Suppressor macrophage treated with lipopolysaccharide for 4 hours (primary cell): Measurements from ENCODE around the gene ACTL8.

ENCODE experiments used
- DNase-seq: peaks from one replicate; pipeline ENCODE4 v3.0.0-alpha.2; 2020

Gene ACTL8, protein sequence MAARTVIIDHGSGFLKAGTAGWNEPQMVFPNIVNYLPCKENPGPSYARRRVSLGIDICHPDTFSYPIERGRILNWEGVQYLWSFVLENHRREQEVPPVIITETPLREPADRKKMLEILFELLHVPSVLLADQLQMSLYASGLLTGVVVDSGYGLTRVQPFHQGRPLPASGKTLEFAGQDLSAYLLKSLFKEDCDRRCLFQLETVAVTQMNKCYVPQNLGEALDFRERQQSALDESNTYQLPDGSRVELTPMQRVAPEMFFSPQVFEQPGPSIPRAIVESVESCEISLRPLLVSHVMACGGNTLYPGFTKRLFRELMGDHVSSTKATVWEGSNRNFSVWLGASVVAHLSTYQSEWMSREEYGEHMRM

DNA sequence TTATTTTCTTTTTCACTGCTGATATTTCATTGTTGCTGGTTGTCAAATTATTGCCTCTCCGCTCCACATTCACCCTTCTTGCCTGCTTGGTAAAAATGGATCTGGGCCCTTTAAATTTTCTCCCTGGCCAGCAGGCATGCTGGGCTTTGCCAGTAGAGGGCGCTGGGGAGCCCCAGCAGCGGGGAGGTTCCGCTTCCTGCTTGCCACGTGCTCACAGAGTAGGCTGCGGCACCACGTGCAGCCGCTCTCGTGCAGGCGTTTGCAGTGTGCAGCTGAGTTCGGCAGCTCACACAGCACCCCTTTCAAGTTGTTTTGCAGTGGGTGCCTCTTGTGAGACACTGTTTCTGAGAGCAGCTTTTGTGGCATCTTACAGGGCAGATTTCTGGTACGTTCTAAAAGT is at the start of gene ACTL8:
TSS of gene ACTL8 (plus strand) at position 214 of the 400 bp plus-strand sequence. CDS start 67,676 bp downstream, outside the sequence.
- peak; percentile 5 for DNase-seq

DNA sequence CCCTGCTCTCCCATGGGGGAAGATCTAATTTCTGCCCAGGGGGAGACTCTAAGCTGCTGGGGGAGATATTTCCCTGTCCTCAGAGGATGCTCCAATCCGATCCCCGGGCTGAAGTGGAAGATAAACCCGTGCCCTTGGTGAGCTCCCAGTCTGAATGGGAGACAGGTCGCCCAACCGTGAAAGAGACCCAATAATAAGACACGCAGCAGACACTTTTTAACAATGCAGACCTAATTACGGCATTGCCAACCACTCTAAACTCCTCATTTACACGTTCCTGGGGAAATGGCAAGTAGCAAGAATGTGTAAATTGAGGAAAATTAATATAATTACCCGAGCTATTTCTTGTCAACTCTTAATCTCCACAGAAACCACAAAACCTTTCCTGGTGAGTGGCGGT is 48.7 kb upstream of the ACTL8 start:
- DNase-seq = no peak

DNA sequence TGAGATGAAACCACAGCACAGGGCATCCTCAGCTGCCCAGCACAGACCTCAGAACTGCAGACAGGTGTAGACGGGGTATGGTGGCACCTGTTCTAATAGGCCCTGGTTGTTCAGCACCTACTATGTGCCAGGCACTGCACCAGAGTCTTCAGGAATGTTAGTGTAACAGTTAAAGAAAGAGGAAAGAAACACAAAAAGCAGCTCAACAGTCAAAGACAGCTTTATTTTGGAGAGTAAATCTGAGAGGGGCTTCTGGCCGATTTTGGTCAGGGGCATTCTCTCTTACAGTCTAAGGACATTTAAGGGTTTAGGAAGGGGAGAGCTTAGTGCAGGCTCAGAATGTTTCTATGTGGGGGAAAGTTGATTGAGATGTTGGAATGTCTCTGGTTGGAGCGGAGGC is 45.2 kb upstream of the ACTL8 start:
- DNase-seq = no peak

DNA sequence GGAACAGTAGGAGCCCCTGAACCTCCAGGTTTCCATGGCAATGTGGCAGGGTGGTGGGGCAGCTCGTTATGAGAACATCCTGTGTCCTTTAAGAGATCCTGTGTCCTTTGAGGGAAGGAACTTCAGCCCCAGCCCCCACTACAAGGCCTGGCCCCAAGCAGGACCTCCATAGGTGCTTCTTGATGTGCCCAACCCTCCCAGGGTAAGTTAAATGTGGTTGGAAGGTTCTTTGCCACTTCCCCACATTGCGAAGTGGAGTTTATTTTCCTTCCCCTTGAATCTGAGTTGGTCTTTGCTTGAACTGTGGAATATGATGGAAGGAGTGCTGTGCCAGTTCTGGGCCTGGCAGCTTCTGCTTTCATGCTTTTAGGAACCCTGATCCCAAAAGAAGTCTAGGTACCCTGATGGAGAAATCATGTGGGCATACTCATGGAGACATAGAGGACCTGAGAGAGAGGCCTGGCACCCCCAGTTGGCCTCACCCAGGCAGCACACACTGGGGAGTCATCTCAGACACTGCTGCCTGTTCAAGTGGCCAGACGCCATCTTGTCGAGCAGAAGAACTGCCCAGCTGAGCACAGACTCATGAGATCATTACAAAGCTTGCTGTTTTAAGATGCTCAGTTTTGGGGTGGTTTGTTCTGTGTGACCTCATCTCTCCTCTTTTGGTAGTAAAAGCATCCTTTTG is 44.1 kb upstream of the ACTL8 start:
- DNase-seq = no peak

DNA sequence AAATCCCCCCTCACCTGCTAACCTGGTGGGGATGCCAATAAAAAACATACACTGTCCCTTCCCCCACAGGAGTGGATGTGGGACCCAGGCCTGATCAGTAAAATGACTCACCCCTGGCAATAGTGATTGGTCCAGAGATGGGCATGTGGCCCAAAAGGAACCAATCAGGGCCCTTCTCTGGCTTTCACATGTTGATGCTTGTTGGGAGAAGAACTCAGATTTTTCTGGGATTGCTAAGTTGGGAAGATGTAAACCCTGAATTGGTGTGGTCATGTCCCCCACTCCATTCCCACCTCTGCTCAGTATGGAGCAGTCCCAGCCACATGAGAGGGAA is 43.6 kb upstream of the ACTL8 start:
- DNase-seq = no peak

DNA sequence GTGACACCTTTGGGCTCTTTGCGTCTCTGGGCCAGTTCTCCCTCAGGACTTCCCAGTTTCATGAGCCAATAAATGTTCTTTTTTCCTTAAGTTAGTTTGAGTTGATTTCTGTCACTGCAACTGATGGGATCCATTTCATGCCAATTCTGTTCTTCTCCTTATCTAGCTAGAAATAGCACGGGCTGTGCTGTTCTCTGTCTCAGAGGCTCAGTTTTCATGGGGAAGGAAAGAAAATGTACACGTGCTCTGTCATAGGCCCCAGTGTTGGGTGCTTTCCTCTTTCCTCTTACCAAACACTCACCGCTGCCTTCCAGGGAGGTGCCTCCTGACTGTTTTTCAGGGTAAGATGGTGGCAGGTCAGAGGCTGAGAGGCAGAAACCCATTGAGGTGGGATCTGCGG is 43.2 kb upstream of the ACTL8 start:
- no peak for DNase-seq

DNA sequence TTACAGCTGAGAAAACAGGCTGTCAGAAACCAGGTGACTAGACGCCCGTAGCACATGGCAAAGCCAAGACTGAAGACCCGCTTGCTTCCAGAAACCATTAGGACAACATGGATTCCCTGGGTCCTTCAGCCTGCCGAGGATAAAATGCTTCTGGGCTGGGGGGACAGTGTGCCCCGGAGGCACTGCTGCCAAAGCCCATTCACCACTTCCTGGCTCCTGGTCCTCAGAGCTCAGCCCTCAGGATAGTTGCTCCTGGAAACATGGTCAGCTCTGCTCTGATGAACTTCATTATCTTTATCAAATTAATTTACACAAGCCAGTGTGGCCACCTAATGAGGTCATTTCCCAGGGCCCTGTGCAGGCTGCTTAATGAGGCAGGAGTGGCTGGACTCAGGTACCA is 41.1 kb upstream of the ACTL8 start:
- DNase-seq = no peak

DNA sequence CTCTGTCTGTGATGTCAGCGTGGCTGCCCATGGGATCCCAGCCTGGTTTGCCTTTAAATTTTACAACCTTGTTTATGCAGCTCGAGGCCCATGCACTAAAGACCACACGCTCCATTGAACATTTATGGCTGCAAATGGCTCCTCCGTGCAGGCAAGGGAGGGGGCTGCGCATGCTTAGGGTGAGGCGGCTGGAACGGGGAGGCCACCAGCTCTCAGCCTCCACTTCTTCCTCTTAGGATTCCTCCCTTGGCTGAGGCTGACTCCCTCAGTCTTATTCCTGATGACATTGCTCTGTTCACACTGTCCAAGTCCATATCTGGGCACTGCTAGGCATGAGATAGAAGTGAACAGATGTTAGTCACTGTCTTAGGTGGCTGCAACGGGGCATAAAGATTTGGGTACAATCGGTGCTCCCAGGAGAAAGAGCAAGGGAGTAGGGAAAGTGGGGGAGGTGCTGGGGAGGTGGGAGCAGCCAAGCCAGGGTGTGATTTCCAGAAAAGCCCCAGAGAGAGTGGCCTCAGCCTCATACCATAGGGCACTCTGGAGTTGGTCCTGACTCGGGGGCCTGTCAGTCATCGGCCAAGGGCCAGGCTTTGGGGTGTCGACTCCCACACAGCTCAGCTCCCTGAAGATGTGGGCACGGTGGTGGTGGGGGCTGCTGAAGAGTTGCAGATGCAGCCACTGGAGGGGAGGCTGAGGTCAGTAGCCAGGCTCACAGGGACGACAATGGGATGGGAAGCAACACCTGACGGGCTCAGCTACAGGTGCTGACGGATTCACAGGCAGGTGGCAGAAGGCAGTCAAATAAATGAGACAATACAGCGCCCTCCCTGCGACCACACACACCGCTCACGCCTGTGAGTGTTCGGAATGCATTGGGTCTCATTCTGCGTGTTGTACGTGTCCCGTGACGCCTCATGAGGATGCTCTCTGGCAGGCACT is 37.3 kb upstream of the ACTL8 start:
- no peak for DNase-seq

DNA sequence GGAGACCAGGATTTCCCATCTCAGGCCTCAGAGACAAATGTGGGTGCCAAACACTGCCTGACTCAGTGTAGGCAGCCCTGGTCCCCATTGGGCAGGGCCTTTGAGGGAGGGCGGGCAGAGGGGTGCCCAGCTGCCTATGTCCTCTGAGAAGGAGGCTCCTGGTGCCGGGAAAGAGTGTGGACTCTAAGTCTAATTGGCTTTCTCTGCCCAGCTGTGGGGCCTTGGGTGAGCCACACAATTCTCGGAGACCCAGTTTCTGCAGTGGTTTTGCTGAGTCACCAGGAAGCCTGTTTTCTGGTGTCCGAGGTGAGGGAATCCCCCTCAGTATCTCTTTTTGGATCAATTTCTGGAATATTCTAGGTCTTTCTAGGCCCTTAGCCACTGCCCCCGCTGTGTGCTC is 35.3 kb upstream of the ACTL8 start:
- no peak for DNase-seq

DNA sequence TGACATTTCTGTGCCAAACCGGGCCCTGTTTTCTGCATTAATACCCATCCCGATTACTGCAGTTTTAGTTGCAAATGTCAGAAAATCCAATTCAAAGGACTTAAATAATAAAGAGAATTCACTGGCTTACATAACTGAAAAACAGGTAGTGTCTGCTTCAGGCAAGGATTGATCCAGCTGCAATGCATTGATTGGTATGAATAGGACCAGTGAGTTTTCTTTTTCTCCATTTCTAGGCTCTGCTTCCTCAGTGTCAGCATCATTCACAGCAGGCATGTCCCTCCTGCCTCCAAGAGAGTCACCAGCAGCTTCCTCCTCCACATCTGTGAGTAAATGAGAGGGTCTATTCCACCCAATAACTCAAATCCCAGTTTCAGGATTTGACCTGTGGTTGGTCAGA is 33.7 kb upstream of the ACTL8 start:
- DNase-seq = no peak

DNA sequence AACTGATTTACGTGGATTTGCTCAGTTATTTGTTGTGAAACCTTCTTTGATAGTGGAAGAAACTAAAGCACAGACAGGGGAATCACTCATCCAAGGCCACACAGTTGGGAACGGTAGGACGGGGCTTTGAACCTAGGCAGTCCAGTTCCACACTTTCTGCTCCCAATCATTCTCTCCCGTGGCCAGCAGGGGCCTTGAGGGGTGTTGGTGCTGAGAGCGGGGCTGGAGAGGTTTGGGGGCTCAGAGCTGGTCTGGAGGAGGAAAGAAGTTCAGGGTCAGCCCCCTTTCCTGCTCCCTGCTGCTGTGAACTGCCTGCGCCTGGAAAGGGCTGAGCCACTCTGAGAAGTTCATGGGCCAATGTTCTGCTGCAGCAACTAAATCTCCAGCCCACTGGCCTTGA is 31.4 kb upstream of the ACTL8 start:
- DNase-seq = no peak

DNA sequence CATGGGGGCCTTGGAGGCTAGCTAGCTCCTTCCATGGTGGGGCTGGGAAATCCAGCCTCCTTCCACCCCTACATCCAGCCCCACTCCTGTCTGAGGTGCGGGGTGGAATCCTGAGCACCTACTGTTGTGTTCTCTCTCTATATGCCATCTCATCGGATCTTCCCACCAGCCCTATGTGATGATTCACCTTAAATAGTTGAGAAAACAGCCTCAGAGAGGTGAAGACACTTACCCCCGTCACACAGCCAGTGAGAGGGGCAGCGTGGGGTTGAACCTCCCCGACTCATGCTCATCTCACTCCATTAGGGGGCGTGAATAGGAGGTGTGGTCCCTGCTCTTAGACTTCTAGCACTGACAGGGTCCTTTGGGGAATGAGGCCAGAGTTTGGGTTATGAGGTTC is 31.0 kb upstream of the ACTL8 start:
- DNase-seq = no peak

DNA sequence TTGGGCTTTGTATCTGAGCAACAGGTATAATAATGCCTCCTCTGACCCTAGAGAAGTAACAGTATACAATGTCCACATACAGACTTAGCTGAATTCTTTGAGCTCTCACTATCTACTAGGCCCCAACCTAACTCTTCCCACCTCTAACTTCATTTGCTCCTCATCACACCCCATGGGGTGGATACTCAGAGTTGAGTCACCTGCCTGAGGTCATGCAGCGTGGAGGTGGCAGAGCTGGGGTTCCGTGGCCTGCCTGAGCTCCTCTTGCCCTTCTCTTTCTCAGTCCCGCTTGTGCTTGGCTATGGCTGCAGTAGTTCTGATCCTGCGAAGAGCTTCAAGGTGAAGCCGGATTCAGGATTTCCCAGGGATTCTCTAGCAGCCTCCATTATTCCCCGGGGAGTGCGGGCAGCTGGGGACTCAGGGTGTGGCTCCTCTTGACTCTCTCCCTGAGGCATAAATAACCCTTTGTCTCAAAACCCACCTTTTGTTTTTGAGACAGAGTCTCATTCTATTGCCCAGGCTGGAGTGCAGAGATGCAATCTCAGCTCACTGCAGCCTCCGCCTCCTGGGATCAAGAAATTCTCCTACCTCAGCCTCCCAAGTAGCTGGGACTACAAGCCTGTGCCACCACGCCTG is 29.9 kb upstream of the ACTL8 start:
- no peak for DNase-seq

DNA sequence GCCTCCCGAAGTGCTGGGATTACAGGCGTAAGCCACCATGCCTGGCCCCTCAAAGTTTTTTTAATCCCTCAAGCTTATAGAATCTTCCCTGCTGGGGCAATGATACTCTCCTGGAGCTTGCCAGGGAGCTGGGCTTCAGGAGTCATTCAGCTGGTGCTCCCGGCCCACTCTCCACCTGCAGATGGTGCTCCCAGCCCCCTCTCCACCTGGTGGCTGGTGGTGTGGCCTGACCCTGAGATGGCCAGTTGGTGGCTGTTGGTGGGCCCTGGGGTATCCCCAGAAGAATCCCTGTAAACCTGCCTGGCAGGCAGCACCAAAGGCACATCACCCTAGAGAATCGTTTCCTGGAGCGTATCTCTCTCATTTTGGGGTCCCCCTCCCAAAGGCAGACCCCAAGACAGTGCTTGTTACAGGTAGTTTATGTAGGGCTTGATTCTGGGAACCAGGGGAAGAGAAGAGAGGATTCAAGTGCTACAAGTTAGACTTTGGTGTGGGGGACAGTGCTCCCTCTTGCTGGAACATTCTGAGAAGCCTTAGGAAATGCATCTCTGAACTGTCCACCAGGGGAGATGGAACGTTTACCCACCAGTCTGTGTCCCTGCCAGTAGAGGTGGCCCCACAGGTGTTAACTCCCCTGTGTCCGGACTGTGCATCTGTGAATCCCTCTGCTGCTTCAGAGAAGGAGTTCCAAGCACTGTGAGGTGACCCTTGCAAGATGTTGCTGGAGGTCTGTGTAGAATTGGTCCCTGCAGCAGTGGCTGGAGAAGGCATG is 29.1 kb upstream of the ACTL8 start:
- DNase-seq = no peak

DNA sequence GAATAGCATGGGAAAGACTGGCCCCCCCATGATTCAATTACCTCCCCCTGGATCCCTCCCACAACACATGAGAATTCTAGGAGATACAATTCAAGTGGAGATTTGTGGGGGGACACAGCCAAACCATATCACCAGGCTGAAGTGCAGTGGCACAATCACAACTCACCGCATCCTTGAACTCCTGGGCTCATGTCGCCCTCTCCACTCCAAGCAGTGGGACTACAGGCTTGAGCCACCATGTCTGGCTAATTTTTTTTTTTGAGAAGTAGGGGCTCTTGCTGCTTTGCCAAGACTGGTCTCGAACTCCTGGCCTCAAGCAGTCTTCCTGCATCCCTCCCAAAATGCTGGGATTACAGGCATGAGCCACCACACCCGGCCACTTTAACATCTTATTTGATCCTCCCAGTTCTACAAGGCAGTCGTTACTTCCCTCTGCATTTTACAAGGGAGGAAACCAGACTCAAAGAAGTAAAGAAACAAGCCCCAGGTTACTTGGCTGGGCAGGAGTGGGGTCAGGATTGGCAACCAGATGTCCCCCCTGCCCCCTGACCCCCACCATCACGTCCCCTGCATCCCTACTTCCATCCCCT is 26.9 kb upstream of the ACTL8 start:
- DNase-seq = no peak

DNA sequence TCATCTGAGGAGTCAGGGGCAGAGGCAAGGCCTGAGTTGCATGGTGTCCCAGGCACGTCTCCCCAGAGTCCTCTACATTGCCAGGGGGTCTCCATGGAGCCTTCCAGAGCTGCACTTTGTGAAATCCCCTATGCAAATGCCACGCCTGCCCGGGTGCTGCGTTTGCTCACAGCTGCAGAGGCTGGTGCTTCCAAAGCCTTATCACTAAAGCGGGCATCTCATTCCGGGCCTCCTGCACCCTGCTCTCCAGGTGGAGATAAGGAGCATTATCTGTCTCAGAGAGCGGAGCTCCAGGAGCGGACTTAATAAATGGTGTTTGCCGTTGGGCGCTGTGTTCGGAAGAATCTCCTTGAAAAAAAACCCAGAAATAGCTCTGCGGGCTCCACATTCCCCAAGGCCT is 25.9 kb upstream of the ACTL8 start:
- no peak for DNase-seq

DNA sequence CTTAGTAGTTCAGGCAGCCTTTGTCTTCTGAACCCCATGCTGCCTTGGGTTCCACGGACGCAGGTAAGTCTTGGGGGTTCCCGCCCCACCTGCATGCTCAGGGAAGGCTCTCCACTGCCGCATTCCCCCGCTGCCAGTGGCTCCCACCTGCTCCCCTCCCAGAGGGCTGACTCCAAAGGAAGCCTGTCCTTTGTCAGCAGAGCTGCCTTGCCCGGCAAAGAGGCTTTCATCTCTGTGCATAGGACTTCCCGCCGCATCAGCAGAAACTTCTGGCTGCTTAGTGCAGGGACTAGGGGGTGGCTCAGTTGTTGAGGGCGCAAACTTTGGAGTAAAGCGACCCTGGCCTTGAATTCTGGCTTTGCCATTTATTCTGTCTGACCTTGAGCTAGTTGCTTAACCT is 25.2 kb upstream of the ACTL8 start:
- DNase-seq = no peak

DNA sequence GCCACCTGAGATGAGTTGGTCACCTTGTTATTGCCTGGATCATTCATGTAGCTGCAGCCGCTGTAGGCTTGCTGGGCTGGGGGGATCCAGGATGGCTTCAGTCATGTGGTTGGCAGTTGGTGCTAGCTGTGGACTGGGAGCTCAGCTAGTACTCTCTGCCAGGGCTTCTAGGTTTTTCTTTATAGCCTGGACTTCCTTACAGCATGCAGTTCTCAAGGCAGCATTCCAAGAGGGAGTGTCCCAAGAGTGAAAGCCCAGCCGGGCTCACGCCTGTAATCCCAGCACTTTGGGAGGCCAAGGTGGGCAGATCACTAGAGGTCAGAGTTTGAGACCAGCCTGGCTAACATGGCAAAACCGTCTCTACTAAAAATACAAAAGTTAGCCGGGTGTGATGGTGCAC is 23.7 kb upstream of the ACTL8 start:
- DNase-seq = no peak

DNA sequence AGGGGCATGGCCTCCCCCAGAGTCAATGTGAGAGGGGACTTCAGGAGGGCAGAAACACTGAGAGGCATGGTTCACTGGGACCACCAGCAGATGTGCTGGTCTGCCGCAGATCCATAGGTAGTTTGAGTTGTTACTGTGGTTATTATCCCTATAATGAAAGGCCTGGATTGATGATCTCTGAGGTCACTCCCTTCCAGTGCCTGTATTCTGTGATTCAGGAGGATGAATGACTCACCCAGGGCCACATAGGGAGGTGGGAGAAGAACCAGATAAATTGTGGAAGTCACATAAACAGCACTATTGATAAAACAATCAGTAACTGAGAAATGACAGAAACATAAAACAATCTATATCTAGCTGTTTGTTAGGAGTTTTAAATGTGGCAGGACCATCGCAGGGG is 22.7 kb upstream of the ACTL8 start:
- DNase-seq = no peak

DNA sequence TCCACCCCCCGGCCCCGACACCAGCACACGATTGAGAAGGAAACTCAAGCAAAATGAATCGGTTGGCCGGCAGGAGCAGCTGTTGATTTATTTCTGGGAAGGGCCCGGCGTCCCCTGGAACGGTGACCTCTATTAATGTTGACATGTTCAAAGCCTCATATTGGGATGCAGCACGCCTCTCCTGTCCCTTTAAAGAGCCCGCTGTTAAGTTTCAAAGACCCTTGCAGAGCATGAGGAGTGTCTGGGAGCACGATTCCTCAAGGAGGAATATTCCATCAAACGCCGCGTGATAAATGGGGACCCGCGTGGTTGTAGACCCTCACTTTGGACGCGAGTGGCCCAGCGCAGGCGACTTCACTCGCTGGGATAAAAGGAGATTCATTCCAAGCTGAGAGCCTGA is 21.5 kb upstream of the ACTL8 start:
- DNase-seq = no peak

DNA sequence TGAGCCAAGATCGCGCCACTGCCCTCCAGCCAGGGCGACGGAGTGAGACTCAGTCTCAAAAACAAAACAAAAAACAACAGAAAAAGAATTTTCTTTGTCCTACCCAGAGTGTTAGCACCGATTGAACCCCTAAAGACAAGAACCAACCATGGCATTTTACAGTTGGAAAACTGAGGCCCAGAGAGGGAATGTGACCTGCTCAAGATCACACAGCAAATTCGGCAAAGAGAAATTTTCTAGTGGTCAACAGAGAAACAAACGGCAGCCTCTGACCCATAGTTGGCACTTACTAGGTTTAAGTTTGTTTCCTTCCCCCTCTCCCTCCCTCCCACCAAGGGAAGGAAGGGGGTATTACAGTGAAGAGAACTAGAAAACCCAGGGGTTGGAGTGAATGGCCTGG is 20.5 kb upstream of the ACTL8 start:
- DNase-seq = no peak

DNA sequence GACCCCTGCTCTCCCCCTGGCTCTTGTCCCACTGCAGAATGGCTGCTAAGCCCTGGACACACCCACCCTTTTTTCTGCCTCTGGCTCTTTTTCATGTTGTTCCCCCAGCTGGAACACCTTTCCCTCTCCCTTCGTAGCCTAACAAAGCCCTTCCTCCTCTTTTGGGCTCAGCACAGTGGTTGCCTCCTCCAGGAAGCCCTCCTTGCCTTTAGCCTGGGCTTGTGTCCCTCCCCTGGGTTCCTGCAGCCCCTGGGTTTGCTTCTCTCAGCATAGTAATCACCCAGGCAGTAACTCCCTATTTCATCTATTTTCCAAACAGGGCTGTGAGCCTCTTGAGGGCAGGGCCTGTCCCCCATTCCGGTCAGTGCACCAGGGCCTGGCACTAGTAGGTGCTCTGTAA is 19.8 kb upstream of the ACTL8 start:
- no peak for DNase-seq
